Measurements from ENCODE around the gene ZC3H14.

ZC3H14 gene

GRCh38 chr14:88535813-88536212 is 27.0 kb upstream of the ZC3H14 start:
- H3K4me3 ChIP-seq (ENCODE audit: low read depth, low read length) = no peak overlapping the region
- POLR2A ChIA-PET = no interaction called here
- no peak overlapping the region for H3K27ac ChIP-seq (ENCODE audit: extremely low read depth, low read depth, low read length)
- H3K4me1 ChIP-seq (ENCODE audit: control insufficient read depth, insufficient read depth, low read length) = peaks cover 3% of the 10 kb centered on the region; the same call in 1 of the 2 replicates
- TF ChIP-seq ZBTB26 (tag by site-specific recombination; optimal IDR thresholded peaks at IDR 0.05) = no peak
- H3K9me3 ChIP-seq (ENCODE audit: control insufficient read depth, insufficient read depth, low read depth, low read length) = no peaks in the 10 kb centered on the region
- H3K36me3 ChIP-seq (ENCODE audit: control insufficient read depth in 2 of 2, insufficient read depth in 1 of 2, low read length in 2 of 2) = peaks cover 0 to 9% of the 10 kb centered on the region in 2 experiments; a peak in 2 of 3 replicates
- CTCF ChIA-PET = interaction anchor here (0.6 to 1.7 kb wide), 2 partner anchors 14 to 92 kb away, joined by 3 to 4 read pairs; no protein-coding TSS in a partner anchor

- H3K4me1 ChIP-seq (ENCODE audit: control insufficient read depth, insufficient read depth, low read length) = peaks cover 5% of the 10 kb centered on the region; the same call in 1 of the 2 replicates
- no peak overlapping the region for H3K4me3 ChIP-seq (ENCODE audit: low read depth, low read length)
- ChIA-PET POLR2A (no interaction called here), CTCF (no interaction called here)
- no peak overlapping the region for H3K27ac ChIP-seq (ENCODE audit: extremely low read depth, low read depth, low read length)
- no peaks in the 10 kb centered on the region for H3K9me3 ChIP-seq (ENCODE audit: control insufficient read depth, insufficient read depth, low read depth, low read length)
- no peaks in the 10 kb centered on the region; a peak in 1 of 3 replicates for H3K36me3 ChIP-seq (ENCODE audit: control insufficient read depth in 2 of 2, insufficient read depth in 1 of 2, low read length in 2 of 2)
- no peak for TF ChIP-seq ZNF692 (tag by site-specific recombination; IDR thresholded peaks at IDR 0.05)
- TF ChIP-seq ZNF174 (tag by site-specific recombination; IDR thresholded peaks at IDR 0.05) = no peak
- no peak for TF ChIP-seq ZNF449 (tag by site-specific recombination; IDR thresholded peaks at IDR 0.05)
- TF ChIP-seq ZNF280C (tag by site-specific recombination; IDR thresholded peaks at IDR 0.05) = no peak
- no peak for TF ChIP-seq ZNF639 (tag by site-specific recombination; IDR thresholded peaks at IDR 0.05)
- no peak for TF ChIP-seq ZNF514 (tag by site-specific recombination; IDR thresholded peaks at IDR 0.05)
- TF ChIP-seq ZNF843 (tag by site-specific recombination; IDR thresholded peaks at IDR 0.05) = no peak
- TF ChIP-seq ZNF114 (tag by site-specific recombination; IDR thresholded peaks at IDR 0.05) = no peak
- TF ChIP-seq ZNF341 (tag by site-specific recombination; IDR thresholded peaks at IDR 0.05; ENCODE audit: low read depth) = no peak
- no peak for TF ChIP-seq ZNF704 (tag by site-specific recombination; IDR thresholded peaks at IDR 0.05)
- TF ChIP-seq ZNF585B (tag by site-specific recombination; IDR thresholded peaks at IDR 0.05) = no peak
- TF ChIP-seq ZBTB20 (tag by site-specific recombination; IDR thresholded peaks at IDR 0.05) = no peak
- no peak for TF ChIP-seq ZNF768 (tag by site-specific recombination; IDR thresholded peaks at IDR 0.05)
- no peak for TF ChIP-seq ZNF214 (tag by site-specific recombination; IDR thresholded peaks at IDR 0.05; ENCODE audit: borderline replicate concordance)
- TF ChIP-seq ZNF169 (tag by site-specific recombination; IDR thresholded peaks at IDR 0.05) = no peak
- no peak for TF ChIP-seq ZNF211 (tag by site-specific recombination; IDR thresholded peaks at IDR 0.05; ENCODE audit: low read depth)
- no peak for TF ChIP-seq ZNF707 (tag by site-specific recombination; IDR thresholded peaks at IDR 0.05)
Observed at GRCh38 chr14:88541324-88541723, 21.5 kb upstream of the ZC3H14 start.

Data from HEK293 (cell line).